Tibial nerve (tissue), 4 donors: Measurements from ENCODE around the gene TCF4.

Experiments used
- EP300 ChIP-seq, 2 donors: sonication (generic); formaldehyde crosslinking; IDR thresholded peaks; one replicate each; pipeline ENCODE4 v1.6.1; 2017; ENCODE audit warnings: antibody characterized with exemption in 2 of 2, mild to moderate bottlenecking in 1 of 2
- TF ChIP-seq, protein P1 (sequence below), 5 experiments: fragments of 200-600 bp in 3 of 5; fragments of 450-650 bp in 2 of 5; sonication (generic) in 3 of 5; IDR thresholded peaks; one replicate each; pipeline ENCODE4 v1.5.1; 2016 to 2019; ENCODE audit warnings: antibody characterized with exemption in 5 of 5, mild to moderate bottlenecking in 3 of 5, moderate library complexity in 2 of 5

- TF ChIP-seq, protein P1, sequence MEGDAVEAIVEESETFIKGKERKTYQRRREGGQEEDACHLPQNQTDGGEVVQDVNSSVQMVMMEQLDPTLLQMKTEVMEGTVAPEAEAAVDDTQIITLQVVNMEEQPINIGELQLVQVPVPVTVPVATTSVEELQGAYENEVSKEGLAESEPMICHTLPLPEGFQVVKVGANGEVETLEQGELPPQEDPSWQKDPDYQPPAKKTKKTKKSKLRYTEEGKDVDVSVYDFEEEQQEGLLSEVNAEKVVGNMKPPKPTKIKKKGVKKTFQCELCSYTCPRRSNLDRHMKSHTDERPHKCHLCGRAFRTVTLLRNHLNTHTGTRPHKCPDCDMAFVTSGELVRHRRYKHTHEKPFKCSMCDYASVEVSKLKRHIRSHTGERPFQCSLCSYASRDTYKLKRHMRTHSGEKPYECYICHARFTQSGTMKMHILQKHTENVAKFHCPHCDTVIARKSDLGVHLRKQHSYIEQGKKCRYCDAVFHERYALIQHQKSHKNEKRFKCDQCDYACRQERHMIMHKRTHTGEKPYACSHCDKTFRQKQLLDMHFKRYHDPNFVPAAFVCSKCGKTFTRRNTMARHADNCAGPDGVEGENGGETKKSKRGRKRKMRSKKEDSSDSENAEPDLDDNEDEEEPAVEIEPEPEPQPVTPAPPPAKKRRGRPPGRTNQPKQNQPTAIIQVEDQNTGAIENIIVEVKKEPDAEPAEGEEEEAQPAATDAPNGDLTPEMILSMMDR (IDR thresholded peaks at IDR 0.05), result no peak
- TF ChIP-seq EP300 (IDR thresholded peaks at IDR 0.05), result no peak
Observed at GRCh38 chr18:55547705-55548056, 40.3 kb downstream of the TCF4 start.
